ENCODE results near the gene GRM2.

Gene GRM2

GRCh38 chr3:51675201-51675611 is 31.7 kb upstream of the GRM2 start:
- no peak for TF ChIP-seq CTCF (IDR thresholded peaks at IDR 0.05; ENCODE audit: low read depth, low read length, missing control alignments)
- no peak overlapping the region for H3K4me3 ChIP-seq (ENCODE audit: low read depth, low read length)
- no peak for DNase-seq (ENCODE audit: low read depth)

GRCh38 chr3:51676102-51676640 is 30.7 kb upstream of the GRM2 start:
- TF ChIP-seq CTCF (IDR thresholded peaks at IDR 0.05; ENCODE audit: low read depth, low read length, missing control alignments) = no peak
- DNase-seq (ENCODE audit: low read depth) = no peak
- no peak overlapping the region for H3K4me3 ChIP-seq (ENCODE audit: low read depth, low read length)

- no peak overlapping the region for H3K4me3 ChIP-seq (ENCODE audit: low read depth, low read length)
- no peak for TF ChIP-seq CTCF (IDR thresholded peaks at IDR 0.05; ENCODE audit: low read depth, low read length, missing control alignments)
- no peak for DNase-seq (ENCODE audit: low read depth)
These were observed 29.5 kb upstream of the GRM2 start for GRCh38 chr3:51677358-51677757.

GRCh38 chr3:51678186-51678585 is 28.7 kb upstream of the GRM2 start:
- no peak overlapping the region for H3K4me3 ChIP-seq (ENCODE audit: low read depth, low read length)
- TF ChIP-seq CTCF (IDR thresholded peaks at IDR 0.05; ENCODE audit: low read depth, low read length, missing control alignments) = no peak
- DNase-seq (ENCODE audit: low read depth) = no peak

GRCh38 chr3:51678641-51679040 is 28.2 kb upstream of the GRM2 start:
- H3K4me3 ChIP-seq (ENCODE audit: low read depth, low read length) = no peak overlapping the region
- TF ChIP-seq CTCF (IDR thresholded peaks at IDR 0.05; ENCODE audit: low read depth, low read length, missing control alignments) = no peak
- DNase-seq (ENCODE audit: low read depth) = no peak

- no peak for TF ChIP-seq CTCF (IDR thresholded peaks at IDR 0.05; ENCODE audit: low read depth, low read length, missing control alignments)
- no peak for DNase-seq (ENCODE audit: low read depth)
These were observed 27.6 kb upstream of the GRM2 start for GRCh38 chr3:51679318-51679717.

GRCh38 chr3:51679777-51680176 is 27.1 kb upstream of the GRM2 start:
- TF ChIP-seq CTCF (IDR thresholded peaks at IDR 0.05; ENCODE audit: low read depth, low read length, missing control alignments) = no peak
- no peak for DNase-seq (ENCODE audit: low read depth)
- no peak overlapping the region for H3K4me3 ChIP-seq (ENCODE audit: low read depth, low read length)

More at GRCh38 chr3:51679318-51679717, 27.6 kb upstream of the GRM2 start:
- H3K4me3 ChIP-seq (ENCODE audit: low read depth, low read length) = no peak overlapping the region
